EH (cell line): ENCODE data around the gene FAM170B.

ENCODE experiments used
- DNase-seq: peaks from one replicate; pipeline ENCODE4 v3.0.0-alpha.2; 2015; ENCODE audit warnings: low read depth

FAM170B gene

DNA sequence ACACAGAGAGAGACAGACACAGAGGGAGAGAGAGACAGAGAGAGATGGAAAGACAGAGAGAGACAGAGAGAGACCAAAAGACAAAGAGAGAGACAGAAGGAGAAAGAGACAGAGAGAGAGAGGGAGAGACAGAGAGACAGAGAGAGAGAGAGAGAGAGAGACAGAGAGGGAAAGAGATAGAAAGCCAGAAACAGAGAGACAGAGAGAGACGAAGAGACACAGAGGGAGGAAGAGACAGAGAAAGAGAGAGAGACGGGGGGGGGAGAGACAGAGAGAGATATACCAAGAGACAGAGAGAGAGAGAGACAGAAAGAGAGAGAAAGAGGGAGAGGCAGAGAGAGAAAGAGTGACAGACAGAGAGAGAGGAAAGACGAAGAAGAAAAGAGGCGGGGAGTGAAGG is 28.7 kb downstream of the FAM170B start:
- no peak for DNase-seq

DNA sequence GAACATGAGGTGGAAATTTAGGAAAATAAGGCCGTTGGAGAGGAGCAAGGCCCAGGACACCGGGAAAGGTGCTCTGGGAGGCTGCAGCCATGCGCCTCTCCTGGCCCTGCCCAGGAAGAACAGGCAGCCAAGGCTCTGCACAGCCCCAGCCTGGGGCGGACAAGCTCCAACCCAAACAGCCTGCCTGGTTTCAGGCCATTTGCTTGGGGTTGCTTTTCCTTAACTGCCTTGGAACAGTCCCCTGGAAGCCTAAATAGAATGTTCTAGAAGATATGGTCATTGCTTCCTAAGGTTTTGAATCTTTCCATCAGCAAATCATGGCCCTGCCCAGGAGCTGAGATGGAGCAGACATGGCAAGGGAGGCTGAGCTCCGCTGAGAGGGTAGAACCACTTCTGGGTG is 29.5 kb downstream of the FAM170B start:
- no peak for DNase-seq

DNA sequence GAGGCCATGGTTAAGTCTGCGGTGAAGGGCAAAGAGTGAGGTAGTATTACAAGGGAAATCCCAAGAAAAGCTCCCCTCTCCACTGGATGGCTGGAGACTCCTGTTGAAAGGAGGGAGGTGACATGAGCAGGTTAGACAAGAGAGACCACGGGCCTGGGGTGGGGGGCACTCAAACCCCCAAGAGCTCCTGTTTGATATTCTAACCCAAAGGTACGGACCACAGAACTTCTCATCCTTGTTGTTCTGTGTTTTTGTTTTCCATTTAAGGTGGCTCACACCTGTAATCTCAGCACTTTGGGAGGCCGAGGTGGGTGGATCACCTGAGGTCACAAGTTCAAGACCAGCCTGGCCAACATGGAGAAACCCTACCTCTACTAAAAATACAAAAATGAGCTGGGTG is 30.1 kb downstream of the FAM170B start:
- DNase-seq, result no peak

DNA sequence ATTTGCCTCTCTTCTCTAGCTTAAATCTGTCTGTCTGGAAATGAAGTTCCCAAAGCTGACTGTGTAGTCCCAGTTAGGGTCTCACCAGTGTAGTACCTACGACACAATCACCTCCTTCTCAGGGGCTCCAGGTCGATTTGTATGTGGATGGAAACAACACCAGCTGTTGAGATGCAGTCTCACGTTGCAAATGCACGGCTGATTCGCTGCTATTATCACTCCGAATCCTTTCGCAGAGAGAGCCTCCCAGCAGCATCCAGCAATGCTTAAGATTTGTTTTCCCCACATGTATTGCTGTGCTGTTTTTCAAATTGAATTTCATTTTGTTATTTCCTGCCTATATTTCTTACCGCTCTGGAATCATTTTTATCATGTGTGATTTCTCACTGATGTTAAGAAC is 34.8 kb downstream of the FAM170B start:
- no peak for DNase-seq

DNA sequence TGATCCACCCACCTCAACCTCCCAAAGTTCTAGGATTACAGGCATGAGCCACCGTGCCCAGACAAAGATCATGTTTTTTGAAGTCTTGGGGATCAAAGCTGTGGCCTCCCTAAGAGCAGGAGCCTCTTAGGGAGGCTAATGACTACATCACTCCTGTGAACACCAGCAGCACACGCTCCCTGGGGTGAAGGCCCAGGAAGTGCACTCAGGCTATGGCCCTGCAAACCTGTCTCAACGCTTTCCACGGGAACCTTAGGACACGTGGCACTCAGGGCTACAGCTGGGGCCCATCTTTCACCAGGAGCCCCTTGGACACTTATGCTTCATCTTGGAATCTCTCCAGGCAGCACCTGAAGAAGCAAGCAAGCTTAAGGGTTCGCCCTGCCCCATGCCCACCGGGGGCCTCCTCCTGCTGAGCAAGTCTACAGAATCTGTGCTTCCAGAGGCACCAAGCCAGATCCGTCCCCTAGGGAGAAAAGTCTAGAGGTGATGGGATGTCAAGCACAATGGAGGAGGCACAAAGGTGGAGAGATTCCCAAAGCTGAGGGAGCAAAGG is 36.9 kb downstream of the FAM170B start:
- DNase-seq, result no peak

DNA sequence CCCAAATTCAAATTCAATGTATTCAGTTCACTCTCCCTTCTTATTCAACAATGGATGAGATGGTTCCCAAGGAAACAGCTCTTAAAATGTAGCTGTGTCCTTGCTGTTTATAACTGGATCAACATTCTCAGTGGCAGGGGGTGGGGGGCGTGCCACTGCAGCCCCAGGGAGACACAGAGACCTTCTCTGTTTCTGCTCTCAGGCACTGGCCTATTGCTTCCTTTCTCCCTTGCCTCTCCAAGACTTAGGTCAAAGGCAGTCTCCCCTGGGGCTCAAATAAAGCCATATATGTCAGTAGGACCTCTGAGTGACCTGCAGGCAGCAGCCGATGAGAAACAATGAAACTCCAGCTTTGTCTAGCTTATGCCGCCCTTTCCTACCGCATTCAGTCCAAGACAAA is 39.2 kb downstream of the FAM170B start:
- DNase-seq, result no peak

DNA sequence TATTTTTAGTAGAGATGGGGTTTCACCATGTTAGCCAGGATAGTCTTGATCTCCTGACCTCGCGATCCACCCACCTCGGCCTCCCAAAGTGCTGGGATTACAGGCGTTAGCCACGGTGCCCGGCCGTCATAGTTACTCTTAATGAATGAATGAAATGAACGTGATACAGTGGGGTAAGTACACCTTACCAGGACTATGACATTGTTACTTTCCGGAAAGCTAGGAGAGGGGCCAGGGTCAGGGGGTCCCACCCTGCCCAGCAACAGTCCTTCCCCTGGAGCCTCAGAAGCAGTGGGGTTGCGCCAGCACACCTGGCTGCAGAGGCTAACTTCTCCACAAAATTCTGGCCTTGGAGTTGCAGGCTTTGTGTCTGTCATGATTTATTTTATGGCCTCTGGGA is 39.9 kb downstream of the FAM170B start:
- DNase-seq, result no peak

DNA sequence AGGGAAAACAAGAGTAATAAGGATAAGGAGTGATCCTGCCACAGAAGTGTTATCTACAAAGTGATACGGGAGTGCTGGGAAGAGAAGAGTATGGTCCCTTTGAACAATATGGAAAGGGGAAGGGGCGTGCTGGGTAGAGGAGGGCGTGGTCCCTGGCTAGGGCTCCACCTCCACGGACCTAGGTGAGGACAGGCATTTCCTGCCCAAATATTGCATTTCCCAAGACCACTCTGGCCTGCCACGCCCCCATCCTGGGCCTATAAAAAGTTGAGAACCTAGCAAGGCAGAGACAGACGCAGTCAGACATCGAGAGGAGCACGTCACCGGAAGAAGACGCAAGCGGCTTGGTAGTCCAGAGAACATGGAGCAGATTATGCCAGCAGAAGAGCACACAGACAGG is 41.3 kb downstream of the FAM170B start:
- no peak for DNase-seq

DNA sequence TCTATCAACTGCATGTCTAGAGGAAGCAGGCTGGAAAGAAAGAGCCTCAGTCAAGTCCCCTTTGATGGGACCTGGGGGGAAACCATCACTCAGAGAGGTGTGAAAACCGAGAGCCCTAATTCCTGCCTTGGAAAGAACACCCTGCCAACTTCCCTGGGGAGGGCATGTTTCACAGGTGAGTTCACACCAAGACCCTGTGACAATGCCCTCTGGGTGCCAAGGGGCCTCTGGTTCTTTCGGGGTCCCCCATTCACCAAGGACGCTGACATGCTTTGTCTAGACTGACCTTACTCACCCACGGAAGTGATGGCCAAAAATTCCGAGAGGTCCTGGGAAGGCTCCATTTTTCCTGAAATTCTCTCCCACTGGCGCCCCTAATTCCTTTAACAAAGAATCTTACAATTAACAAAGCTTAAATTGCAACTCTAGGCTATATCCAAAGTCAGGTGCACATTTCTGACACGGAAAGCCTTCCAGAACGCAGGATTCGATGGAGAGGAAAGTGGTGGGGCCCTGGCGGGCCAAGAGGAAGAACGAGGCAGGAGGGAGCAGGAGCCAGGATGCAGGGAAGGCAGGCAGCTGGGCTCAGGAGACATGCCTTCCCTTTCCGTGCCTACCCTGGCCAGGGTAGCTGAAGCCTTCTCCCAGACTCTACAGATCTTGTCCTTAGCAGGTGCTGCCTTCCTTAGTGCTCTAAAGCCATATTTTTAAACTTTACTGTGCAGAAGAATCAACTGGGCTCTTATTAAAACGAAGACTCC is 42.2 kb downstream of the FAM170B start:
- no peak for DNase-seq

DNA sequence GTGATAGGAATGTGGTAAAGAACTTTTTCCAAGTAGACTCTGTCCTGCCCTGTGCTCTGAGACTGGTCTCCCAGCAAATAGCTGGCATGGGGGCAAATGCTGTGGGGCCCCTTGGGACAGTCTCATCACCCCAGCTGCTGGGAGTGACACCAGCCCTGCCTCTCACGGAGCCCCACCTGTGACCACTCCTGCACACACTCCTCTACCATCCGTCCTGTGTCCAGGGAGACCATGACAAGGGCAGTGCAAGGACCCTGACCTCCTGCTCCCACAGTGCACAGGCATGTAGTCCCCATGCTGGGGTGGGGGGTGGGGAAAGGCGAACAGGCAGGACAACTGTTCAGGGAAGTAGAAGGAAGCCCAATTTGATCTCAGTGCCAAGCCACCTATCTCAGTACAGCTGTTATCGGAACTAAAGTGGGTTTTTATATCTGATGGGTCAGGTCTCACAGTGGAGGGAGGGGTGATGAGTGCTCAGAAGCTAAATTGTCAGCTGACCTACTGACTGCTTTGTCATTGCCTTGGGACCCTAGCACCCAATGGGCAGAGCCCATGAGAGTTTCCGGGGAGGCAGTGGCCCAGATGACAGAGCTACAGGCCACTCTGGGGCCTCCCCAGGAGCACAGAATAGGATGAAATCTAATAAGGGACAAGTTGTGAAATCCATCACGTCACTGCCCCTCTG is 43.0 kb downstream of the FAM170B start:
- DNase-seq, result no peak

DNA sequence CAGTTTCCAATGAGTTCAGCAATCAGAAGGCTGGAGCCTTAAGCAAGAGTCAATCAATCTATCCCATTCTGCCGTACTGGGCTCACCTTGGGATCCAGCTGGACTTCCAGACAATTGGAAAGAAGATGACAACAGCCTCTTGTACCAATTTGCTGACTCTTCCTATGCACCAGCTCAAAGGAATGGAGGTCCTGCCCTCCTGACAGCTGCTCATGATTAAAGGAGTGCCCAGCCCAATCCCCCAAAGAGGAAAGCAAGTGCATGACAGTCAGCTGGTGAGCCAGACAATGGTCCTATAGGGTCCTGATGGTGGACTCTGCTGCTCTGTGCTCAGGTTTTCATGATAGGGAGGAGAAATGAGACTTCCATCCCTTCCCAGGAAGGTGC is 43.6 kb downstream of the FAM170B start:
- no peak for DNase-seq

DNA sequence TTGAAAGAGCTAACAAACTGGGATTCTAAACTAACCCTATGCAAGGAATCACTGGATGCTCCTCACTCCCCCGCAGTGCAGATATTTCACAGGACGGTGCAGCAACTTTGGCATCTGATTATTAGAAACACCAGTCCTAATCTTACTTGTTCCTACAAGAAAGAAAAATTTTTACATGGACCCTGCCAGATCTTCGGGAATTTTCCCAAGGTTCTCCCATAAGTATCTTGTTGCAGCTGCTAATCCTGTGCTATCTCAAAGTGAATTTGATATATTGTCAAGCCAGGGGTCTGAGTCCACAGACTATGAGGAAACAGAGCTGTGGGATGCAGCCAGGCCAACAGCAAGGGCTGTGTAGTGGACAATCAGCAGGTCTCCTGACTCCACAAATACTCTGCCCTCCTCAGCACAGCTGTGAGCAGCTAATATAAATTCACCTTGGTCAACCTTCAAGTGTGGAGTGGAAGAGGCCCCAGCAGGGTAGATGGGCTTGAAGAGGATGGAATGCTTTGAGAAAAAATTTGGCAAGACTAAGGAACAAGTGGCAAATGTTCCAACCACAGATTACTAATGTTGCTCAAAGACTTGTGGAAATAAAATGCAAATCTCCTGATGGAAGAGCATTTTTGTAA is 44.1 kb downstream of the FAM170B start:
- DNase-seq, result no peak

DNA sequence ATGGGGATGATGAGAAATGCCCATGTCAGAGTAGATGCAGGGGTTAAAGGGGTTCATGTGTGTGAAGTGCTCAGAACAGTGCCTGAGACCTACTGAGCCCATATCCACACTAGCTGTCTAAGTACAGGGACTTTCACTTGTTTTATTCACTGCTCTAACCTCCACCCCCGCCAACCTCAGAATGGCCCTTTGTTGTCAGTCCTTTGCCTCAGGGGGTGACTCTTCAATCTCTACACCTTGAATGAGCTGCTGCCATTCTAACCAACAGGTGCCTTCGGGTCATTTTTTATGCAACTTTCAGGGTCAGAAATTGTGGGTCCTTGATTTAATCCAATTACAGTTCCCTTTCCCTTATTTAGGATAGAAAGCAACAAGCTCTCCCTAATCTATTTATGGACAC is 44.7 kb downstream of the FAM170B start:
- DNase-seq, result no peak

DNA sequence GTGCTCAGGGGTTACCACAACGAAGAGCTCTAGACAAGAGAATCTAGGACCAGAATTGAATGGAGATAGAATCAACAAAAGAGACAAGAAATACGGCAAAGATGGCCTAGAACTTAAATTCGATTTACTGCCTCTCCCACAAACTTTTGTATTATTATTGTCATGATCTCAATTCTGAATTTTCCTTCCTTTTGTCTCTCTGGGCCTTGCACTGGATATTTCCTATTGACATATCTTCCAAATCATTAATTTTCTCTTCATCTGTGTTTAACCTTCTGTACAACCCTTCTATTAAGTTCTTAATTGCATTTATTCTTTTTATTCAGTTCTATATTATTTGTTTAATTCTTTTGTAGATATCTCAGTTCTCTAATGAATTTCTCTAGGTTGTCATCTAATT is 46.9 kb downstream of the FAM170B start:
- no peak for DNase-seq

DNA sequence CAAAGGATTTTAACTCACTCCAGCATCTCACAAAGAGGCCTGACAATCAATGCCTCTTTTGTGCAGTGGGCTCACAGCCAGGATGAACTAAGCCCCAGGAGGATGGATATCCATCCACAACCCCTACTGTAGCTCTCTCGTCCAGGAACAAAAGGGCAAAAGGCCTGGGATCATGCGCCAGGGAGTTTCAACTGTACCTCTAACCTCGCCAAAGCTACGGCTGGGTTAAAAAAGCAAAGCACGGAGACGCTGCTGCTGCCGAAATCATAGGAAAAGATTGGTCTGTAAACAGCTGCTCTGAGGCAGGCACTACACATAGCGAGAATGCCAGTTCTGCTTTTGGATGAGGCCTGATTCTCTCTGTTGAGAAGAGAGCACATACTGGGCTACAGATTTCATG is 50.6 kb downstream of the FAM170B start:
- no peak for DNase-seq

DNA sequence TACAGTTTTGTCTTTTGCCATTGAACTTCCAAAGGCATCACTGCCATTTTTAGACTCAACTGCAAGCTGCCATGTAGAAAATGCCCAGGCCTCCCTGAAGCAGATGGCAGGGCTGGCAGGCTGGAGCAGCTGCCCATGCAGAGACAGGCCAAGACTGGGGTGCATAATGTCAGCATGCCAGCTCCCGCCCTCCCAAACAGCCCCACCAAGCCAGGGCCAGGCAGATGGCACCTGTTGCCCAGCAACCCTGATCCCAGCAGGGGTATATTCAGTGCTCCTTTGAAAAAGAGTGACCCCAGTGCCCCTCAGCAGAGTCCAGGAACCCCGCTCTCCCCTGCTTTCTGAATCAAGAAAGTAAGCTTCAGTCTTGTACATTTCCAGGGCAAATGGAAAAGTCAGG is 51.1 kb downstream of the FAM170B start:
- DNase-seq, result no peak

DNA sequence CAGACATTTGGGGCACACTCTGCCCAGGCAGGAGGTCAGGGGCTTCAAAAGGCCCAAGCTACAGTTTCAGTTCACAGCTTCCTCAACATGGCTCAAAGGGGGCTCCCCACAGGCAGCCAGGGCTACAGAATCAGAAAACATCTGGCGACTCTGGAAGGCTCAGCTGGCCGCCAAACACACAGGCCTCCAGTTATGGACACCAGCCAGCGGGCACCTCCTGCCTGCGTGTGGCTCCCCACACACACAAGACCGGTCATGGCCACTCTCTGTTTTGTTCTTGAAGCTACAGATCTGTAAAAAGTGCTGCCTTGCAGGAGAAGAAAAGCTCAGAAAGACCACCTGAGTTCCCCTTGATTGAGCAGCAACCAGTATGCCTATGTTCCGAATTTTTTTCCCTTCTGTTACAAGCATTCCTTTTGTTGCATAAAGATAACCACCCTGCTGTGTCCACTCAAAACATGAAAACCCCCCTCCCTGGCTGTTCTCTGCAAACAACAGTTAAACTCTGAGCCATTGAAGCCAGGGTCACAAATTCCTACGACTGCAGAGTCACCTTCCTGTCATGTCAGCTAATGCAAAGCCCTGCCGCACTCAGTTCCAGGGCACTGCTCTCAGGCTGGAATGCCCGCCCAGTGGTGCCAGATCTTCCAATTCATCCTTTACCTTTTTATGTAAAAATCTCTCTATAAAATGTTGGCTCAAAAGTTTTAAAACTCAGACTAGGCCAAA is 52.1 kb downstream of the FAM170B start:
- DNase-seq, result no peak
